ENCODE data around the gene RPL37A.

RPL37A gene

GRCh38 chr2:216546241-216546640 is 47.6 kb downstream of the RPL37A start:
- TF ChIP-seq CTCF (IDR thresholded peaks at IDR 0.05), result no peak
- Histone ChIP-seq H3K27ac (peak overlapping the region; percentile 58 to 92), H3K4me3 (no peak overlapping the region)
- DNase-seq (ENCODE audit: low spot score), result no peak

GRCh38 chr2:216546641-216547403 is 48.2 kb downstream of the RPL37A start:
- DNase-seq (ENCODE audit: low spot score), result no peak
- peak overlapping the region; percentile 58 to 92 for H3K27ac ChIP-seq
- H3K4me3 ChIP-seq, result no peak overlapping the region
- TF ChIP-seq CTCF (IDR thresholded peaks at IDR 0.05), result no peak

GRCh38 chr2:216548901-216549331 is 50.3 kb downstream of the RPL37A start:
- DNase-seq (ENCODE audit: low spot score), result peak; percentile 89
- Histone ChIP-seq H3K27ac (peak overlapping the region; percentile 56 to 92), H3K4me3 (no peak overlapping the region)
- no peak for TF ChIP-seq CTCF (IDR thresholded peaks at IDR 0.05)

GRCh38 chr2:216549926-216550690 is 51.5 kb downstream of the RPL37A start:
- no peak for DNase-seq (ENCODE audit: low spot score)
- H3K4me3 ChIP-seq, result no peak overlapping the region
- peak overlapping the region; percentile 56 to 92 for H3K27ac ChIP-seq
- no peak for TF ChIP-seq CTCF (IDR thresholded peaks at IDR 0.05)

GRCh38 chr2:216551234-216552068 is 52.8 kb downstream of the RPL37A start:
- peak overlapping the region; percentile 47 to 92 for H3K27ac ChIP-seq
- no peak for DNase-seq (ENCODE audit: low spot score)
- no peak overlapping the region for H3K4me3 ChIP-seq
- TF ChIP-seq CTCF (IDR thresholded peaks at IDR 0.05), result no peak

- Histone ChIP-seq H3K4me3 (no peak overlapping the region), H3K27ac (peak overlapping the region in 1 of 2 donors; percentile 86)
- no peak for TF ChIP-seq CTCF (IDR thresholded peaks at IDR 0.05)
- no peak for DNase-seq (ENCODE audit: low spot score)
Observed at GRCh38 chr2:216553093-216553478, 54.4 kb downstream of the RPL37A start.

All from coronary artery (tissue), 2 donors.